ENCODE results near the gene DACH1.

The DACH1 gene

GRCh38 chr13:71771144-71771543, 95.9 kb downstream of the DACH1 start (continued):
- TF ChIP-seq ZNF223 (tag by site-specific recombination; IDR thresholded peaks at IDR 0.05) (no peak), ZBTB1 (tag by site-specific recombination; IDR thresholded peaks at IDR 0.05) (0 out of 2 replicates have a peak, but pooled peaks have one; percentile 71), ZNF266 (tag by site-specific recombination; IDR thresholded peaks at IDR 0.05; ENCODE audit: low read depth) (peak; percentile 80; the same call in 1 of the 2 replicates), ZNF239 (tag by site-specific recombination; IDR thresholded peaks at IDR 0.05) (no peak), ZBTB10 (tag by site-specific recombination; IDR thresholded peaks at IDR 0.05) (no peak), ZNF112 (tag by site-specific recombination; IDR thresholded peaks at IDR 0.05) (no peak), ZNF555 (tag by site-specific recombination; conservative IDR thresholded peaks at IDR 0.05) (peak; percentile 85)

- CTCF ChIA-PET = no interaction called here
- TF ChIP-seq INSM2 (tag by site-specific recombination; IDR thresholded peaks at IDR 0.05) = no peak
- 0 out of 2 replicates have a peak, but pooled peaks have one; percentile 33 for TF ChIP-seq PRDM6 (tag by site-specific recombination; IDR thresholded peaks at IDR 0.05)
- TF ChIP-seq ZNF510 (tag by site-specific recombination; IDR thresholded peaks at IDR 0.05; ENCODE audit: insufficient replicate concordance) = no peak
- Histone ChIP-seq H3K4me3 (ENCODE audit: low read depth, low read length) (no peak overlapping the region), H3K4me1 (ENCODE audit: control insufficient read depth, insufficient read depth, low read length) (no peaks in the 10 kb centered on the region), H3K9me3 (ENCODE audit: control insufficient read depth, insufficient read depth, low read depth, low read length) (no peaks in the 10 kb centered on the region), H3K36me3 (ENCODE audit: control insufficient read depth in 2 of 2, insufficient read depth in 1 of 2, low read length in 2 of 2) (no peaks in the 10 kb centered on the region), H3K27ac (ENCODE audit: extremely low read depth, low read depth, low read length) (no peak overlapping the region)
- POLR2A ChIA-PET = no interaction called here
Measured at GRCh38 chr13:71770710-71771109, 96.3 kb downstream of the DACH1 start.

- CTCF ChIA-PET = interaction anchor here (0.7 kb wide), 1 partner anchor 37 kb away, joined by 3 read pairs; no protein-coding TSS in a partner anchor
- no peaks in the 10 kb centered on the region for H3K9me3 ChIP-seq (ENCODE audit: control insufficient read depth, insufficient read depth, low read depth, low read length)
Measured at GRCh38 chr13:71768881-71769280, 98.1 kb downstream of the DACH1 start.

More at GRCh38 chr13:71768881-71769280, 98.1 kb downstream of the DACH1 start:
- H3K4me1 ChIP-seq (ENCODE audit: control insufficient read depth, insufficient read depth, low read length) = no peaks in the 10 kb centered on the region
- H3K27ac ChIP-seq (ENCODE audit: extremely low read depth, low read depth, low read length) = no peak overlapping the region
- H3K36me3 ChIP-seq (ENCODE audit: control insufficient read depth in 2 of 2, insufficient read depth in 1 of 2, low read length in 2 of 2) = no peaks in the 10 kb centered on the region
- TF ChIP-seq KLF7 (tag by site-specific recombination; IDR thresholded peaks at IDR 0.05; ENCODE audit: borderline replicate concordance) (no peak), ZNF184 (tag by site-specific recombination; IDR thresholded peaks at IDR 0.05) (no peak), ZNF274 (IDR thresholded peaks at IDR 0.05; ENCODE audit: low read length) (no peak), ZNF274 (tag by site-specific recombination; IDR thresholded peaks at IDR 0.05; ENCODE audit: borderline replicate concordance) (no peak), ZNF148 (tag by site-specific recombination; IDR thresholded peaks at IDR 0.05; ENCODE audit: borderline replicate concordance) (no peak), SP2 (tag by site-specific recombination; IDR thresholded peaks at IDR 0.05) (no peak), ZNF785 (tag by site-specific recombination; IDR thresholded peaks at IDR 0.05) (no peak), EGR2 (tag by site-specific recombination; IDR thresholded peaks at IDR 0.05; ENCODE audit: low read depth) (no peak), ZBTB17 (tag by site-specific recombination; IDR thresholded peaks at IDR 0.05) (no peak), ZNF488 (tag by site-specific recombination; IDR thresholded peaks at IDR 0.05) (no peak), ZNF202 (tag by site-specific recombination; IDR thresholded peaks at IDR 0.05; ENCODE audit: borderline replicate concordance) (no peak), ZSCAN18 (tag by site-specific recombination; IDR thresholded peaks at IDR 0.05) (no peak), MEIS1 (CRISPR knock-in tag; IDR thresholded peaks at IDR 0.05; ENCODE audit: borderline replicate concordance) (no peak)
- POLR2A ChIA-PET = no interaction called here
- H3K4me3 ChIP-seq (ENCODE audit: low read depth, low read length) = no peak overlapping the region
